Uterus (tissue), 4 donors: ENCODE results near the gene SARDH. TPM values are rescaled to one million over a fixed set of nuclear protein-coding genes. Genes with fewer than 3 reads are reported as not detected.

Experiments
- DNase-seq, 2 donors: peaks; one replicate each; pipeline ENCODE4 v3.0.0-alpha.2; 2019 to 2020
- H3K27ac ChIP-seq, 2 donors: fragments of 200-600 bp; sonication (generic); 1 replicate in 1 of 2; 2 replicates in 1 of 2; pipeline ENCODE4 v1.5.1; 2016 to 2018
- H3K27me3 ChIP-seq, 2 donors: fragments of 200-600 bp; sonication (generic); one replicate each; pipeline ENCODE4 v1.5.1; 2018 to 2019; ENCODE audit warnings: control low read depth in 1 of 2
- H3K36me3 ChIP-seq, 2 donors: fragments of 200-600 bp; sonication (generic); one replicate each; pipeline ENCODE4 v1.5.1; 2019; ENCODE audit warnings: control low read depth in 1 of 2
- H3K4me1 ChIP-seq, 2 donors: fragments of 200-600 bp; sonication (generic); one replicate each; pipeline ENCODE4 v1.5.1; 2018 to 2019; ENCODE audit warnings: control low read depth in 1 of 2
- H3K4me3 ChIP-seq, 2 donors: fragments of 200-600 bp; sonication (generic); 1 replicate in 1 of 2; 2 replicates in 1 of 2; pipeline ENCODE4 v1.5.1; 2018 to 2019; ENCODE audit warnings: mild to moderate bottlenecking in 1 of 2
- H3K9me3 ChIP-seq, 2 donors: fragments of 200-600 bp; sonication (generic); one replicate each; pipeline ENCODE4 v1.5.1; 2019; ENCODE audit warnings: control low read depth in 1 of 2
- CTCF ChIP-seq, 4 experiments: fragments of 200-600 bp in 2 of 4; fragments of 450-650 bp in 2 of 4; sonication (generic) in 2 of 4; IDR thresholded peaks; one replicate each; pipeline ENCODE4 v1.5.1; 2016 to 2019; ENCODE audit warnings: antibody characterized with exemption in 4 of 4, mild to moderate bottlenecking in 2 of 4, moderate library complexity in 1 of 4
- POLR2A ChIP-seq, 2 donors: fragments of 450-650 bp; IDR thresholded peaks; one replicate each; pipeline ENCODE4 v1.6.1; 2016; ENCODE audit warnings: antibody characterized with exemption in 2 of 2, mild to moderate bottlenecking in 1 of 2, moderate library complexity in 1 of 2
- intact Hi-C: fragments of 100-400 bp; cut with DNase I; formaldehyde crosslinking; loops from one replicate; pipeline ENCODE4 v1.15.1; 2023; ENCODE audit warnings: low total_unique reads
- total RNA-seq, 4 donors: library from RNA; depleted of rRNA in 3 of 4; stranded (reverse); fragments of >200 nt in 3 of 4; gene quantifications; one replicate each; pipeline versions ENCODE4 v1.1.0 to v1.2.4, GENCODE V29; 2014 to 2023
- donor health status: DM: yes; HTN: yes; CAD: no.

The SARDH gene
- total RNA-seq, 4 donors from 2014 or later = 2.7 to 14.1 TPM; not detected in 2

DNA sequence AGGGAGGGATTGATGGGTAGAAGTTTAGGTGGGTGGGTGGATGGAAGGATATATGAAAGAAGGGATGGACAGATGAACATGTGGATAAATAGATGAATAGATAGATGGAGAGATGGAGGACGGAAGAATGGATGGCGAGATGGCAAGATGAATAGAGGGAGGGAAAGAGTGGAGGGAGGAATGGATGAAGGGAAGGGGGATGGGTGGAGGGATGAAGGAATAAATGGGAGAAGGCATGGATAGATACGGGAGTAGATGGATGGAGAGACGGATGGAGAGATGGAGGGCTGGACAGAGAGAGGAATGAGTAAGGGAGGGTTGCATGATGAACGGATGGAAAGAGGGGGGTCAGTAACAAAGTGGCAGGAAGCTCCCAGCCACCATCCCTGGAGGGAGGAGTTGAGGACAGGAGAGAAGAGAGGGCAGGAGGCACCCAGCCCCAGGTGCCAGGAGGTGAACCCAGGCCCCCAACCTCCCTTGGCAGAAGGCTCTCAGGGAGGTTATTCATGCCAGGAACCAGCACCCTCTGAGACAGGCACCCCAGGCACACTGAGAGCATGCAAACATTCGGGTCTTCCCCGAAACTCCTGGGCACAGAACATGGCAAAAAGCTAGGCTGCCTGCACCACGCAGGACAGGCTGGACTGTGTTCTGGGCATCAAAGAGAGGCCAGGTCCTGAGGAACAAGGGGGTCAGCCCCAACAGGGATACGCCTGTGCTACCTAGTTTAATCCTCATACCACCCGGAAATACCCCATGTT is 9.1 kb downstream of the SARDH start:
- TF ChIP-seq POLR2A (IDR thresholded peaks at IDR 0.05) = no peak
- no peak for TF ChIP-seq CTCF (IDR thresholded peaks at IDR 0.05)
- no peak overlapping the region for H3K27ac ChIP-seq
- no peak overlapping the region for H3K4me3 ChIP-seq
- intact Hi-C loops = no loop called here
- DNase-seq = no peak
- no peaks in the 10 kb centered on the region for H3K9me3 ChIP-seq
- no peaks in the 10 kb centered on the region for H3K36me3 ChIP-seq
- no peaks in the 10 kb centered on the region for H3K4me1 ChIP-seq
- no peaks in the 10 kb centered on the region for H3K27me3 ChIP-seq

DNA sequence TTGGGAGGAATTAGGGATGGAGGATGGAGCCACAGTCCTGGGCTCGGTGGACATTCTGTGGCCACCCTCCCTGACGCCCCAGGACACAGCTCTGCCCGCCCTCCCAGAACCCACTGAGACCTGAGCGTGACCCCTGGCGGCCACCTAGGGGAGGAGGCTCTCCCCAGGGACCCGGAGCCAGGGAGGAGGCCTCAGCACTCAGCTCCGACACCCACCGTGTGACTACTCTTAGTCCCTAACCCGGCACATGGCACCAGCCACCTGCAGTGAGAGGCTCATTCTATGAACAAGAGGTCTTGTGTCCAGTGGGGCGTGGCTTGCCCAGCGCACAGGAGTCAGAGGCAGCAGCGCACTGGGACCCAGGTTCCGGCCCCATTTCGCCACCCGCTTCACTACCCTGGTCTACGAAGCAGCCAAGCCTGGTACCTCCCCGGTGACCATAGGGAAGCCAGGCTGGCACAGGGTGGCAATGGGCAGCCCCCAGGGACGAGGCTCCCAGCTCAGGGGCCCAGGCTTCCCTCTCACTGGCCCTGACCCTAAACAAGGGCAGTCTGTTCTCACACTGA is 10.2 kb downstream of the SARDH start:
- Histone ChIP-seq H3K4me1 (no peaks in the 10 kb centered on the region), H3K36me3 (no peaks in the 10 kb centered on the region), H3K27ac (no peak overlapping the region), H3K27me3 (no peaks in the 10 kb centered on the region), H3K9me3 (no peaks in the 10 kb centered on the region), H3K4me3 (no peak overlapping the region)
- no peak for TF ChIP-seq POLR2A (IDR thresholded peaks at IDR 0.05)
- TF ChIP-seq CTCF (IDR thresholded peaks at IDR 0.05) = no peak
- intact Hi-C loops = no loop called here
- DNase-seq = peak in 1 of 2 donors; percentile 12

- DNase-seq = peak in 1 of 2 donors; percentile 3
- no peak for TF ChIP-seq CTCF (IDR thresholded peaks at IDR 0.05)
- TF ChIP-seq POLR2A (IDR thresholded peaks at IDR 0.05) = no peak
Measured at GRCh38 chr9:133727277-133727875, 10.8 kb downstream of the SARDH start.

GRCh38 chr9:133726401-133727276 is 11.5 kb downstream of the SARDH start:
- H3K4me1 ChIP-seq = no peaks in the 10 kb centered on the region
- no peak overlapping the region for H3K27ac ChIP-seq
- TF ChIP-seq POLR2A (IDR thresholded peaks at IDR 0.05) (no peak), CTCF (IDR thresholded peaks at IDR 0.05) (peak; percentile 20 to 50 (median 43))
- H3K4me3 ChIP-seq = no peak overlapping the region
- H3K36me3 ChIP-seq = no peaks in the 10 kb centered on the region
- no peaks in the 10 kb centered on the region for H3K9me3 ChIP-seq
- DNase-seq = peak; percentile 36 to 61
- no peaks in the 10 kb centered on the region for H3K27me3 ChIP-seq
- intact Hi-C loops = no loop called here

More at GRCh38 chr9:133727277-133727875, 10.8 kb downstream of the SARDH start:
- no peaks in the 10 kb centered on the region for H3K36me3 ChIP-seq
- no peak overlapping the region for H3K4me3 ChIP-seq
- no peaks in the 10 kb centered on the region for H3K9me3 ChIP-seq
- no peaks in the 10 kb centered on the region for H3K27me3 ChIP-seq
- no peak overlapping the region for H3K27ac ChIP-seq
- intact Hi-C loops = no loop called here
- no peaks in the 10 kb centered on the region for H3K4me1 ChIP-seq
